Suprapubic skin (tissue), 4 donors: ENCODE results near the gene TSKU. TPM values are rescaled to one million over a fixed set of nuclear protein-coding genes. Genes with fewer than 3 reads are reported as not detected.
"Not testable (repeated sequence)": the region's sequence is repeated elsewhere in the genome, so short reads cannot be mapped to it uniquely, and the experiment has no call there.

Experiments
- DNase-seq, 2 donors: peaks; one replicate each; pipeline ENCODE4 v3.0.0-alpha.2; 2019; ENCODE audit warnings: low spot score in 2 of 2
- H3K27ac ChIP-seq: fragments of 200-600 bp; sonication (generic); one replicate; pipeline ENCODE4 v1.5.1; 2019
- H3K27me3 ChIP-seq: fragments of 200-600 bp; sonication (generic); one replicate; pipeline ENCODE4 v1.5.1; 2019
- H3K36me3 ChIP-seq: fragments of 200-600 bp; sonication (generic); one replicate; pipeline ENCODE4 v1.5.1; 2019
- H3K4me1 ChIP-seq: fragments of 200-600 bp; sonication (generic); one replicate; pipeline ENCODE4 v1.5.1; 2019
- H3K4me3 ChIP-seq: fragments of 200-600 bp; sonication (generic); one replicate; pipeline ENCODE4 v1.5.1; 2019; ENCODE audit warnings: mild to moderate bottlenecking
- H3K9me3 ChIP-seq: fragments of 200-600 bp; sonication (generic); one replicate; pipeline ENCODE4 v1.5.1; 2019
- CTCF ChIP-seq, 2 donors: fragments of 200-600 bp in 1 of 2; fragments of 450-650 bp in 1 of 2; sonication (generic) in 1 of 2; IDR thresholded peaks; one replicate each; pipeline ENCODE4 v1.5.1; 2016 to 2019; ENCODE audit warnings: antibody characterized with exemption in 2 of 2, mild to moderate bottlenecking in 1 of 2, moderate library complexity in 1 of 2
- EP300 ChIP-seq: sonication (generic); formaldehyde crosslinking; IDR thresholded peaks from one replicate; pipeline ENCODE4 v1.6.1; 2017; ENCODE audit warnings: antibody characterized with exemption
- POLR2A ChIP-seq, 2 donors: fragments of 450-650 bp; IDR thresholded peaks; one replicate each; pipeline ENCODE4 v1.6.1; 2017; ENCODE audit warnings: antibody characterized with exemption in 2 of 2, mild to moderate bottlenecking in 2 of 2, moderate library complexity in 2 of 2
- POLR2AphosphoS5 ChIP-seq, 3 donors: sonication (generic); formaldehyde crosslinking; IDR thresholded peaks; one replicate each; pipeline ENCODE4 v1.6.1; 2017; ENCODE audit warnings: antibody characterized with exemption in 3 of 3
- WGBS: methylation state at CpG from one replicate; pipeline ENCODE4 v1.1.5; 2018; 5-methylcytosine and 5-hydroxymethylcytosine counted together
- total RNA-seq, 4 donors: library from RNA; depleted of rRNA; stranded (reverse); fragments of >200 nt; gene quantifications; one replicate each; pipeline ENCODE4 v1.1.0, GENCODE V29; 2016

TSKU gene
- total RNA-seq, 4 donors from 2014 or later = 85.5 to 155 (median 128) TPM

- H3K4me1 ChIP-seq = peaks cover 89% of the 10 kb centered on the region
- H3K36me3 ChIP-seq = no peaks in the 10 kb centered on the region
- H3K27me3 ChIP-seq = no peaks in the 10 kb centered on the region
- WGBS = 74% methylated on average over 4 of the region's 4 CpGs
- peak overlapping the region; percentile 97 for H3K27ac ChIP-seq
- no peak for DNase-seq
- H3K4me3 ChIP-seq = no peak overlapping the region
- no peaks in the 10 kb centered on the region for H3K9me3 ChIP-seq
- no peak for TF ChIP-seq CTCF (IDR thresholded peaks at IDR 0.05)
These were observed 4.1 kb downstream of the TSKU start for GRCh38 chr11:76787271-76787670.

GRCh38 chr11:76787911-76788596 lies 4.9 kb downstream of the TSKU start:
- 49% methylated on average over 12 of the region's 12 CpGs for WGBS
- TF ChIP-seq CTCF (IDR thresholded peaks at IDR 0.05) (no peak), POLR2A (IDR thresholded peaks at IDR 0.05) (no peak), EP300 (no peak), POLR2AphosphoS5 (IDR thresholded peaks at IDR 0.05) (no peak)
- DNase-seq = peak in 1 of 2 donors; percentile 78
- Histone ChIP-seq H3K4me3 (no peak overlapping the region), H3K9me3 (no peaks in the 10 kb centered on the region), H3K36me3 (no peaks in the 10 kb centered on the region), H3K4me1 (peaks cover 97% of the 10 kb centered on the region), H3K27ac (peak overlapping the region; percentile 73), H3K27me3 (no peaks in the 10 kb centered on the region)

- DNase-seq = peak; percentile 82 to 87
- no peak overlapping the region for H3K4me3 ChIP-seq
- H3K27ac ChIP-seq = peak overlapping the region; percentile 73
- no peaks in the 10 kb centered on the region for H3K36me3 ChIP-seq
- TF ChIP-seq POLR2A (IDR thresholded peaks at IDR 0.05) (no peak), EP300 (no peak), POLR2AphosphoS5 (IDR thresholded peaks at IDR 0.05) (peak in 1 of 3 donors; percentile 40), CTCF (IDR thresholded peaks at IDR 0.05) (no peak)
- 47% methylated on average over 9 of the region's 10 CpGs for WGBS
- H3K9me3 ChIP-seq = no peaks in the 10 kb centered on the region
- H3K27me3 ChIP-seq = no peaks in the 10 kb centered on the region
- peaks cover 99% of the 10 kb centered on the region for H3K4me1 ChIP-seq
These were observed 5.7 kb downstream of the TSKU start for GRCh38 chr11:76788661-76789442.

- H3K27me3 ChIP-seq = no peaks in the 10 kb centered on the region
- 84% methylated on average over 2 of the region's 2 CpGs for WGBS
- H3K36me3 ChIP-seq = no peaks in the 10 kb centered on the region
- peak in 1 of 2 donors; percentile 43 for DNase-seq
- peaks cover 100% of the 10 kb centered on the region for H3K4me1 ChIP-seq
- H3K4me3 ChIP-seq = no peak overlapping the region
- TF ChIP-seq EP300 (no peak), POLR2A (IDR thresholded peaks at IDR 0.05) (no peak), POLR2AphosphoS5 (IDR thresholded peaks at IDR 0.05) (no peak), CTCF (IDR thresholded peaks at IDR 0.05) (no peak)
- H3K9me3 ChIP-seq = no peaks in the 10 kb centered on the region
- peak overlapping the region; percentile 73 for H3K27ac ChIP-seq
These were observed 6.2 kb downstream of the TSKU start for GRCh38 chr11:76789443-76789719.

- H3K27me3 ChIP-seq = no peaks in the 10 kb centered on the region
- WGBS = 82% methylated on average over 5 of the region's 5 CpGs
- TF ChIP-seq POLR2AphosphoS5 (IDR thresholded peaks at IDR 0.05) = no peak
- TF ChIP-seq CTCF (IDR thresholded peaks at IDR 0.05) = no peak
- no peak for TF ChIP-seq POLR2A (IDR thresholded peaks at IDR 0.05)
- TF ChIP-seq EP300 = no peak
- no peaks in the 10 kb centered on the region for H3K9me3 ChIP-seq
- peak overlapping the region; percentile 73 for H3K27ac ChIP-seq
- H3K4me1 ChIP-seq = peaks cover 100% of the 10 kb centered on the region
- peak in 1 of 2 donors; percentile 65 for DNase-seq
- peaks cover 1% of the 10 kb centered on the region for H3K36me3 ChIP-seq
- no peak overlapping the region for H3K4me3 ChIP-seq
These were observed 7.1 kb downstream of the TSKU start for GRCh38 chr11:76790251-76790650.

- Histone ChIP-seq H3K36me3 (peaks cover 11% of the 10 kb centered on the region), H3K4me1 (peaks cover 100% of the 10 kb centered on the region)
- H3K27ac ChIP-seq, DNase-seq, H3K9me3 ChIP-seq, H3K4me3 ChIP-seq, H3K27me3 ChIP-seq: not testable (repeated sequence)
- WGBS = 71% methylated on average over 3 of the region's 4 CpGs
These were observed 8.0 kb downstream of the TSKU start for GRCh38 chr11:76791002-76791770.
